ENCODE results near the gene HSD17B8.

HSD17B8 gene

DNA sequence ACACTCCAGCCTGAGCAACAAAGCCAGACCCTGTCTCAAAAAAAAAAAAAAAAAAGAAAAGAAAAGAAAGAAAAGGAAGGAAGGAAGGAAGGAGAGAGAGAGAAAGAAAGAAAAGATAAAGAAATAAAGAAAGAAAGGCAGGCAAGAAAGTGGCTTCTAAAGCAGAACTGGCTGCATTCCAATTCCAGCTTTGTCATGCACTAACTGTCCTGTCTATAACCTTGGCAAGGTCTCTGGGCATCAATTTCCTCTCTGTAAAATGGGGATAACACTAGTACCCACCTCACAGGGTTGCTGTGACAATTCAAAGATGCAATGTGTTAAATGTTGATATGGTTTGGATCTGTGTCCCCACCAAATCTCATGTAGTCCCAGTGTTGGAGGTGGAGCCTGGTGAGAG is 31.9 kb downstream of the HSD17B8 start:
- peaks cover 0 to 22% (median 8%) of the 10 kb centered on the region in 5 donors for H3K27me3 ChIP-seq (ENCODE audit: control insufficient read depth in 5 of 5, insufficient read depth in 4 of 5, low read length in 5 of 5)
- H3K9ac ChIP-seq (ENCODE audit: low read length in 5 of 5), result no peak overlapping the region
- H3K4me3 ChIP-seq (ENCODE audit: low read depth in 1 of 5, low read length in 5 of 5), result no peak overlapping the region
- no peaks in the 10 kb centered on the region for H3K36me3 ChIP-seq (ENCODE audit: control insufficient read depth in 5 of 5, insufficient read depth in 5 of 5, low read length in 5 of 5)
- H3K9me3 ChIP-seq (ENCODE audit: control insufficient read depth in 5 of 5, low read length in 5 of 5), result no peaks in the 10 kb centered on the region
- H3K27ac ChIP-seq (ENCODE audit: low read depth, low read length), result no peak overlapping the region
- peaks cover 0 to 6% (median 0%) of the 10 kb centered on the region in 5 donors for H3K4me1 ChIP-seq (ENCODE audit: control insufficient read depth in 5 of 5, insufficient read depth in 5 of 5, low read length in 5 of 5)

DNA sequence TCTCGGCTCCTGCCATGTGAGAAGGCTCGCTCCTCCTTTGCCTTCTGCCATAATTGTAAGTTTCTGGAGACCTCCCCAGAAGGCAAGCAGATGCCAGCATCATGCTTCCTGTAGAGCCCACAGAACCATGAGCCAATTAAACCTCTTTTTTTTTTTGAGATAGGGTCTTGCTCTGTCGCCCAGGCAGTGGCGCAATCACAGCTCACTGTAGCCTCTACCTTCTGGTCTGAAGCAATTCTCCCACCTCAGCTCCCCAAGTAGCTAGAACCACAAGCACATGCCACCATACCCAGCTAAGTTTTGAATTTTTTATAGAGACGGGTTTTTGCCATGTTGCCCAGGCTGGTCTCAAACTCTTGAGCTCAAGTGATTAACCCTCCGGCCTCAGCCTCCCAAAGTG is 32.4 kb downstream of the HSD17B8 start:
- Histone ChIP-seq H3K4me3 (ENCODE audit: low read depth in 1 of 5, low read length in 5 of 5) (no peak overlapping the region), H3K27me3 (ENCODE audit: control insufficient read depth in 5 of 5, insufficient read depth in 4 of 5, low read length in 5 of 5) (peaks cover 0 to 22% (median 7%) of the 10 kb centered on the region in 5 donors), H3K9ac (ENCODE audit: low read length in 5 of 5) (no peak overlapping the region), H3K9me3 (ENCODE audit: control insufficient read depth in 5 of 5, low read length in 5 of 5) (no peaks in the 10 kb centered on the region), H3K36me3 (ENCODE audit: control insufficient read depth in 5 of 5, insufficient read depth in 5 of 5, low read length in 5 of 5) (no peaks in the 10 kb centered on the region), H3K4me1 (ENCODE audit: control insufficient read depth in 5 of 5, insufficient read depth in 5 of 5, low read length in 5 of 5) (peaks cover 0 to 6% (median 0%) of the 10 kb centered on the region in 5 donors), H3K27ac (ENCODE audit: low read depth, low read length) (no peak overlapping the region)

DNA sequence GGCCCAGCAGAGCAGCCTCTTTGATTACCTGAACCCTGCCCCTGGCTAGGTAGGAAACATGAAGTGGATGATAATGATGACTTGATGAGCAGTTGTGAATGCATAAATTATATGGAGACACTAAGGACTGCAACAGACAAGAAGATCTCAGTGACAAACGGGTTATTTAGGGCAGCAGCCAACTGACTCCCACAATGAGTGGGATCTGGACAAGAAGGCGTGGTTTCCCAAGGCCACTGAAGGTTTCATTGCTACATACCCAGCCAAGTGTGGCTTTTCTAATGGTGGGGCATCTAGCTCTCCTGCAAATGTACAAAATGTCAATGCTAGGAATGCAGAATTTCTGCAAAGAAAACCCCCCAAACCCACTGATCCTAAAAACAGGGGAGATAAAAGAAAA is 33.3 kb downstream of the HSD17B8 start:
- Histone ChIP-seq H3K27ac (ENCODE audit: low read depth, low read length) (no peak overlapping the region), H3K4me3 (ENCODE audit: low read depth in 1 of 5, low read length in 5 of 5) (no peak overlapping the region), H3K4me1 (ENCODE audit: control insufficient read depth in 5 of 5, insufficient read depth in 5 of 5, low read length in 5 of 5) (peaks cover 0 to 6% (median 0%) of the 10 kb centered on the region in 5 donors), H3K9me3 (ENCODE audit: control insufficient read depth in 5 of 5, low read length in 5 of 5) (no peaks in the 10 kb centered on the region), H3K36me3 (ENCODE audit: control insufficient read depth in 5 of 5, insufficient read depth in 5 of 5, low read length in 5 of 5) (no peaks in the 10 kb centered on the region), H3K27me3 (ENCODE audit: control insufficient read depth in 5 of 5, insufficient read depth in 4 of 5, low read length in 5 of 5) (peaks cover 0 to 22% (median 7%) of the 10 kb centered on the region in 5 donors), H3K9ac (ENCODE audit: low read length in 5 of 5) (no peak overlapping the region)

- Histone ChIP-seq H3K36me3 (ENCODE audit: control insufficient read depth in 5 of 5, insufficient read depth in 5 of 5, low read length in 5 of 5) (no peaks in the 10 kb centered on the region), H3K9ac (ENCODE audit: low read length in 5 of 5) (no peak overlapping the region), H3K9me3 (ENCODE audit: control insufficient read depth in 5 of 5, low read length in 5 of 5) (no peaks in the 10 kb centered on the region), H3K27me3 (ENCODE audit: control insufficient read depth in 5 of 5, insufficient read depth in 4 of 5, low read length in 5 of 5) (peaks cover 0 to 7% (median 0%) of the 10 kb centered on the region in 5 donors), H3K4me3 (ENCODE audit: low read depth in 1 of 5, low read length in 5 of 5) (no peak overlapping the region), H3K27ac (ENCODE audit: low read depth, low read length) (no peak overlapping the region), H3K4me1 (ENCODE audit: control insufficient read depth in 5 of 5, insufficient read depth in 5 of 5, low read length in 5 of 5) (no peaks in the 10 kb centered on the region)
These were observed 37.5 kb downstream of the HSD17B8 start for GRCh38 chr6:33241968-33242367.

- H3K4me1 ChIP-seq (ENCODE audit: control insufficient read depth in 5 of 5, insufficient read depth in 5 of 5, low read length in 5 of 5), result peaks cover 0 to 7% (median 6%) of the 10 kb centered on the region in 5 donors
- no peak overlapping the region for H3K4me3 ChIP-seq (ENCODE audit: low read depth in 1 of 5, low read length in 5 of 5)
- H3K27ac ChIP-seq (ENCODE audit: low read depth, low read length), result no peak overlapping the region
- H3K9ac ChIP-seq (ENCODE audit: low read length in 5 of 5), result no peak overlapping the region
- H3K36me3 ChIP-seq (ENCODE audit: control insufficient read depth in 5 of 5, insufficient read depth in 5 of 5, low read length in 5 of 5), result no peaks in the 10 kb centered on the region
- H3K27me3 ChIP-seq (ENCODE audit: control insufficient read depth in 5 of 5, insufficient read depth in 4 of 5, low read length in 5 of 5), result peaks cover 0 to 7% (median 0%) of the 10 kb centered on the region in 5 donors
- H3K9me3 ChIP-seq (ENCODE audit: control insufficient read depth in 5 of 5, low read length in 5 of 5), result no peaks in the 10 kb centered on the region
These were observed 39.0 kb downstream of the HSD17B8 start for GRCh38 chr6:33243476-33243875.

DNA sequence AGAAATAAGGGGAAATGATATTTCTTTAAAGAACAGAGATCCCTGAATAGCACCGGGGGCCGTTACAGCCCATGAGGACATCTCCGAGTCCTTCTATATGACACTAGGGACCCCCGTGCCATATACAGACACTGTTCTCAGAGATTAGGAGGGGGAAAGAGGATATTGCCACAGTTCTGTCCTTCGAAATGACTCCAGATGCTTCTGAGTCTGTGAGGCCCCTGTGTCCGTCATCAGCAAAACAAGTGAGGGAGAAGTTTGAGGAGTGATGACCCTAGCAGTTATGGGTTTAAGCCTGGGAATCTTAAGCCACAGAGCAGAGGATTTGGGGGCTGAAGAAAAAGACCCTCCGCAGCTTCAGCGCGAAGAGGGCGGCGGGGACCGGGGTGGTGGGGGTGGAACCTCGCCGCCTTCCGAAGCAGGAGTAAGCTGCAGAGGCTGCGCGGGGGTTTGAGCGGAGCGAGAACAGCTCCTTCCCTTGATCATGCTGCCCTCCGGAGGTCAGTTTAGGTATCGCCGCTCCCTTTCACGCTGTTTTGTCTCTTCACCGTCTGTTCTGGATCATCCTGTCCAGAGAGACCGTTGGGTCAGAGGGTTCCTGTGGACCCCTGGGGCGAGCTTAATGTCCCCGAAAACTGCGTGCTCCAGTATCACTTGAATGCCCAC is 43.7 kb downstream of the HSD17B8 start:
- Histone ChIP-seq H3K36me3 (ENCODE audit: control insufficient read depth in 5 of 5, insufficient read depth in 5 of 5, low read length in 5 of 5) (peaks cover 2 to 23% (median 11%) of the 10 kb centered on the region in 5 donors), H3K9me3 (ENCODE audit: control insufficient read depth in 5 of 5, low read length in 5 of 5) (no peaks in the 10 kb centered on the region), H3K4me1 (ENCODE audit: control insufficient read depth in 5 of 5, insufficient read depth in 5 of 5, low read length in 5 of 5) (peaks cover 9 to 27% (median 25%) of the 10 kb centered on the region in 5 donors), H3K27ac (ENCODE audit: low read depth, low read length) (peak overlapping the region; percentile 93), H3K4me3 (ENCODE audit: low read depth in 1 of 5, low read length in 5 of 5) (peak overlapping the region; percentile 35 to 84 (median 68)), H3K27me3 (ENCODE audit: control insufficient read depth in 5 of 5, insufficient read depth in 4 of 5, low read length in 5 of 5) (no peaks in the 10 kb centered on the region), H3K9ac (ENCODE audit: low read length in 5 of 5) (peak overlapping the region in 4 of 5 donors; percentile 47 to 84 (median 79))

DNA sequence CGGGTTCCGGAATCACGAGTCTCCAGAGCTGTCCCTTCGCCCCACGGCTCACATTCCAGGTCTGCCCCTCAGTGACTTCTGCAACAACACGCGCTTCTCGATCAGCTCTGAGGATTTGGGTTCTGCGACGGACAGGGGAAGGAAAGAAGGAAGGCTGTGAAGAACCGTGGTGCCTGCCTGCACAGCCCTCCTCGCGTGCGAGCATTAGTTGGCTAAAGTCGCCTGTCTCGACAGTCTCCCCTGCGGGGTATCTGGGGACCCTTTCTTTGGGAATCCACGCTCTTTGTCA is 44.1 kb downstream of the HSD17B8 start:
- Histone ChIP-seq H3K9me3 (ENCODE audit: control insufficient read depth in 5 of 5, low read length in 5 of 5) (no peaks in the 10 kb centered on the region), H3K4me3 (ENCODE audit: low read depth in 1 of 5, low read length in 5 of 5) (peak overlapping the region; percentile 35 to 84 (median 68)), H3K9ac (ENCODE audit: low read length in 5 of 5) (peak overlapping the region; percentile 47 to 84 (median 75)), H3K36me3 (ENCODE audit: control insufficient read depth in 5 of 5, insufficient read depth in 5 of 5, low read length in 5 of 5) (peaks cover 2 to 24% (median 11%) of the 10 kb centered on the region in 5 donors), H3K27ac (ENCODE audit: low read depth, low read length) (peak overlapping the region; percentile 93), H3K4me1 (ENCODE audit: control insufficient read depth in 5 of 5, insufficient read depth in 5 of 5, low read length in 5 of 5) (peaks cover 9 to 27% (median 25%) of the 10 kb centered on the region in 5 donors), H3K27me3 (ENCODE audit: control insufficient read depth in 5 of 5, insufficient read depth in 4 of 5, low read length in 5 of 5) (no peaks in the 10 kb centered on the region)

GRCh38 chr6:33248932-33249731 is 44.7 kb downstream of the HSD17B8 start:
- H3K27me3 ChIP-seq (ENCODE audit: control insufficient read depth in 5 of 5, insufficient read depth in 4 of 5, low read length in 5 of 5), result no peaks in the 10 kb centered on the region
- peak overlapping the region; percentile 68 to 84 (median 79) for H3K4me3 ChIP-seq (ENCODE audit: low read depth in 1 of 5, low read length in 5 of 5)
- peak overlapping the region; percentile 93 for H3K27ac ChIP-seq (ENCODE audit: low read depth, low read length)
- H3K9ac ChIP-seq (ENCODE audit: low read length in 5 of 5), result peak overlapping the region; percentile 47 to 97 (median 87)
- H3K4me1 ChIP-seq (ENCODE audit: control insufficient read depth in 5 of 5, insufficient read depth in 5 of 5, low read length in 5 of 5), result peaks cover 9 to 27% (median 25%) of the 10 kb centered on the region in 5 donors
- H3K36me3 ChIP-seq (ENCODE audit: control insufficient read depth in 5 of 5, insufficient read depth in 5 of 5, low read length in 5 of 5), result peaks cover 2 to 27% (median 11%) of the 10 kb centered on the region in 5 donors
- no peaks in the 10 kb centered on the region for H3K9me3 ChIP-seq (ENCODE audit: control insufficient read depth in 5 of 5, low read length in 5 of 5)

- Histone ChIP-seq H3K9ac (ENCODE audit: low read length in 5 of 5) (peak overlapping the region; percentile 44 to 97 (median 87)), H3K9me3 (ENCODE audit: control insufficient read depth in 5 of 5, low read length in 5 of 5) (no peaks in the 10 kb centered on the region), H3K27ac (ENCODE audit: low read depth, low read length) (peak overlapping the region; percentile 93), H3K27me3 (ENCODE audit: control insufficient read depth in 5 of 5, insufficient read depth in 4 of 5, low read length in 5 of 5) (no peaks in the 10 kb centered on the region), H3K4me3 (ENCODE audit: low read depth in 1 of 5, low read length in 5 of 5) (peak overlapping the region; percentile 68 to 84 (median 79)), H3K4me1 (ENCODE audit: control insufficient read depth in 5 of 5, insufficient read depth in 5 of 5, low read length in 5 of 5) (peaks cover 9 to 27% (median 25%) of the 10 kb centered on the region in 5 donors), H3K36me3 (ENCODE audit: control insufficient read depth in 5 of 5, insufficient read depth in 5 of 5, low read length in 5 of 5) (peaks cover 2 to 31% (median 11%) of the 10 kb centered on the region in 5 donors)
These were observed 45.5 kb downstream of the HSD17B8 start for GRCh38 chr6:33249732-33250630.

All from subcutaneous abdominal adipose tissue (tissue), 5 donors.